ENCODE results near the gene SCYGR2.
"Not testable (repeated sequence)": the region's sequence is repeated elsewhere in the genome, so short reads cannot be mapped to it uniquely, and the experiment has no call there.

Gene SCYGR2, protein sequence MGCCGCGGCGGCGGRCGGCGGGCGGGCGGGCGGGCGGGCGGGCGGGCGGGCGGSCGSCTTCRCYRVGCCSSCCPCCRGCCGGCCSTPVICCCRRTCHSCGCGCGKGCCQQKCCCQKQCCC

DNA sequence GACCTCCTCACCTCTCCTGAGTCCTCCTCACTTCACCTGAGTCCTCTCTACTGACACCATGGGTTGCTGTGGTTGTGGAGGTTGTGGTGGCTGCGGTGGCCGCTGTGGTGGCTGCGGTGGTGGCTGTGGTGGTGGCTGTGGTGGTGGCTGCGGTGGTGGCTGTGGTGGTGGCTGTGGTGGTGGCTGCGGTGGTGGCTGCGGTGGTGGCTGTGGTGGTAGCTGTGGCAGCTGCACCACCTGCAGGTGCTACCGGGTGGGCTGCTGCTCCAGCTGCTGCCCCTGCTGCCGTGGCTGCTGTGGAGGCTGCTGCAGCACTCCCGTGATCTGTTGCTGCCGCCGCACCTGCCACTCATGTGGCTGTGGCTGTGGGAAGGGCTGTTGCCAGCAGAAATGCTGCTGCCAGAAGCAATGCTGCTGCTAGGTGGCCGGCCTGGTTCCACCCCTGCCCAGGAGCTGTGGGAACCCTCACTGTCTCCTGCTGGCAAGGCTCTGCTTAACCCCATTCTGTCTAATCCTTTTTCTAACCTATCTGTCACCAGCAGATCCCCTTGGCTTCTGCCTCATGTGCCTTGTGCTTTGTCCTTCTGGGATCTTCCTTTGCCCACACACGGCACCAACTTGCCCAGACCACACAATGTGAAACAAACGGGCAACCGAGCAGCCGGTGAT is at the start of gene SCYGR2:
Gene SCYGR2, plus strand, starts transcription at position 59 of the 669 bp plus-strand sequence. Its CDS starts 0 bp downstream, at position 59.
- peaks cover 26% of the 10 kb centered on the region for H3K27me3 Mint-ChIP-seq
- H3K4me1 Mint-ChIP-seq, H3K4me3 Mint-ChIP-seq, ATAC-seq, H3K9me3 Mint-ChIP-seq, DNase-seq: not testable (repeated sequence)
- H3K27ac Mint-ChIP-seq, result peak within 1 kb of the TSS in 1 of 2 donors; percentile 42

DNA sequence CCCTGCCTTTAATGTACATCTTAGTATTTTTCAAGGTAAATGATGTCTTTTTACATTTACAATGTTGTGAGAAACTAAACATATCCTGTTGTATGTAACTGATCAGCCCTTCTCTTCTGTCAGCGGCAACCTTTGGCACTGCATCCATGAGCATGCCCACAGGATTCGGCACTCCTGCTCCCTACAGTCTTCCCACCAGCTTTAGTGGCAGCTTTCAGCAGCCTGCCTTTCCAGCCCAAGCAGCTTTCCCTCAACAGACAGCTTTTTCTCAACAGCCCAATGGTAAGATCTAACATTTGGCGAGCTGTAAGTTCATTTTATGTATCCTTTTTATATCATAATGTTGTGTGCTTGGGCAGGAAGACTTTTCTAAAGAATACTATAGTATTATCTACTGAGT is 46.9 kb upstream of the SCYGR2 start:
- Mint-ChIP-seq H3K4me1 (no peaks in the 10 kb centered on the region), H3K27ac (no peak overlapping the region), H3K27me3 (no peaks in the 10 kb centered on the region), H3K9me3 (no peaks in the 10 kb centered on the region), H3K4me3 (no peak overlapping the region)
- DNase-seq (no peak), ATAC-seq (no peak)

GRCh38 chr2:227562581-227562980 is 36.1 kb upstream of the SCYGR2 start:
- Mint-ChIP-seq H3K4me1 (no peaks in the 10 kb centered on the region), H3K9me3 (no peaks in the 10 kb centered on the region), H3K27ac (no peak overlapping the region), H3K4me3 (no peak overlapping the region), H3K27me3 (no peaks in the 10 kb centered on the region)
- DNase-seq (no peak), ATAC-seq (no peak)

DNA sequence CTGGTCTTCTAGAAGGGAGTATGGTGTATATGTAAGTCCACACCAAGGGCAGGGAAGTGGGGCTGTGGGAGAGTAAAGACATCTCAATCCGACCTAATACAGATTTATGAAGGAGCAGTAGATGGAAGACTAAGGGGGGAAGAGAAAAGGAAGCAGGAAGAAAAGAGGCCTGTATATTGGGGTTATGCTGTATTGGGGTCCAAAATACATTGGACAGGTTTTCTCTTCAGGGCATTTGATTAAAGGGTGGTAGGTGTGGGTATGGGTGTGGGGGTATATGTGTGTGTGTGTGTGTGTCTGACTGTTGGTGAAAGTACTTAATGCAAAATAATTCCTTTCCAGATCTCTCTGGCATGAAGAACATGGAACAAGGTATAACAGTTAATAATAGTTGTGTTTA is 33.6 kb upstream of the SCYGR2 start:
- no peaks in the 10 kb centered on the region for H3K27me3 Mint-ChIP-seq
- no peaks in the 10 kb centered on the region for H3K9me3 Mint-ChIP-seq
- DNase-seq (no peak), ATAC-seq (no peak)
- H3K4me1 Mint-ChIP-seq, result no peaks in the 10 kb centered on the region
- H3K27ac Mint-ChIP-seq, result no peak overlapping the region
- no peak overlapping the region for H3K4me3 Mint-ChIP-seq

DNA sequence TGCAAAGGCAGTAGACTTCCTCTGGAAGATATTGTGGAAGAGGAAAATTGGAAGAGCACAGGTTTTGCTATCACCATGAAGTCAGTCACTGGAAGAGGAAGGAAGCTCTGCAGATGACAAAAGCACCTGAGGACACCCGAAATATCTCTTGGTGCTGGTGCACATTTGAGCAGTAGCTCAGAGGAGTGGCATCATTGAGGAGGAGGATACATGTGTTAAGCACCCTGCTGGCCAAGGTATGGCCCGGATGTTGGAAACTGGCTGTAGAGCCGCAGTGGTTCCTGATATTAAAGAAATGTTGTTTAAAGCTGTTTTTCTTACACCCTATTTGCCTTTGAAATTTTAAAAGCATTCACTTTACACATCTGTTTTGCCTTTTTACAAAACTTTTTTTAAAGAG is 32.7 kb upstream of the SCYGR2 start:
- no peak for DNase-seq
- no peak for ATAC-seq
- Mint-ChIP-seq H3K27ac (no peak overlapping the region), H3K4me1 (no peaks in the 10 kb centered on the region), H3K4me3 (no peak overlapping the region), H3K27me3 (no peaks in the 10 kb centered on the region), H3K9me3 (no peaks in the 10 kb centered on the region)

- H3K27ac Mint-ChIP-seq, result no peak overlapping the region
- DNase-seq, result no peak
- no peaks in the 10 kb centered on the region for H3K4me1 Mint-ChIP-seq
- ATAC-seq, result no peak
- H3K4me3 Mint-ChIP-seq, result no peak overlapping the region
- peaks cover 11% of the 10 kb centered on the region for H3K27me3 Mint-ChIP-seq
- no peaks in the 10 kb centered on the region for H3K9me3 Mint-ChIP-seq
Observed at GRCh38 chr2:227568852-227569169, 29.9 kb upstream of the SCYGR2 start.

DNA sequence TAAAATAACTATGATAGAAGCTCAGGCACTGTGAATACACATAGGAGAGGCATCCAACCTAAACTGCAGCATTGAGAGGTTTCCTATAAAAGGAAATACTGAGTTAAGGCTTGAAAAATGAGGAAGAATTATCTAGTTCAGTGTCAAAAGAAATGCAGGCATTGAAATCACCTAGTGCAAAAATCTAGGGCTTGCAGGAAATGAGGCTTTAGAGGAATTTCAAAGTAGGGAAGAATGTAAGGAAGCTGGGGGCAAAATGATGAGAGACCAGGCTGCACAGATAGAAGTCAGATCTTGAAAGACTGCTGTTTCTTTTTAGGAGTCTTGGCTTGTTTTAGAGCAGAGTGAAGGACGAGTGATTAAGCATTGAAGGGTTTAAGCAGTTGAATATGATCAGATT is 28.1 kb upstream of the SCYGR2 start:
- no peak for DNase-seq
- ATAC-seq, result no peak
- Mint-ChIP-seq H3K4me3 (no peak overlapping the region), H3K9me3 (no peaks in the 10 kb centered on the region), H3K4me1 (no peaks in the 10 kb centered on the region), H3K27ac (no peak overlapping the region), H3K27me3 (peaks cover 11% of the 10 kb centered on the region)

GRCh38 chr2:227576110-227576509 is 22.6 kb upstream of the SCYGR2 start:
- no peak overlapping the region for H3K27ac Mint-ChIP-seq
- no peak for DNase-seq
- H3K4me3 Mint-ChIP-seq, result no peak overlapping the region
- ATAC-seq, result no peak
- peaks cover 0 to under 1% of the 10 kb centered on the region in 2 donors for H3K9me3 Mint-ChIP-seq
- H3K4me1 Mint-ChIP-seq, result no peaks in the 10 kb centered on the region
- peaks cover 48% of the 10 kb centered on the region for H3K27me3 Mint-ChIP-seq

GRCh38 chr2:227576812-227577211 is 21.9 kb upstream of the SCYGR2 start:
- DNase-seq (no peak), ATAC-seq (no peak)
- H3K27me3 Mint-ChIP-seq, result peaks cover 51% of the 10 kb centered on the region
- no peak overlapping the region for H3K27ac Mint-ChIP-seq
- H3K4me1 Mint-ChIP-seq, result no peaks in the 10 kb centered on the region
- H3K4me3 Mint-ChIP-seq, result no peak overlapping the region
- peaks cover 0 to 4% of the 10 kb centered on the region in 2 donors for H3K9me3 Mint-ChIP-seq

DNA sequence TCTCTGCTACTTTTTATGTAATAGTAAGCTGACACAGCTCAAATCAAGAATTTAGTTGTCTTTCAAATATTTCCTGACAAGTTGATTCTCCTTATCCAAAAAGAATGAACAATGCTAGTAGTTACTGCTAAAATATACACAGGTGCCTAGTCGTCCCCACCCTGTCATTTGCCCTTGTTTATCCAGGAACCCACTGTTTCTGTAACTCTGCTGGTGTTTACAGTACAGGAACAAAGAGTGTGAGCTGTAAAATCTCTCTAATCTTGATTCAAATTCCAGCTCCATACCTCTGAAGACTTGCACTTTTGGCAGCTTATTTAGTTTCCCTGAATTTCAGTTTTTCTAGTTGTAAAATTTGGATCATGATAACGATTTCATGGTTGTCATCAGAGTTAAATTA is 21.1 kb upstream of the SCYGR2 start:
- DNase-seq, result no peak
- H3K27ac Mint-ChIP-seq, result no peak overlapping the region
- H3K4me1 Mint-ChIP-seq, result no peaks in the 10 kb centered on the region
- peaks cover 7 to 11% of the 10 kb centered on the region in 2 donors for H3K9me3 Mint-ChIP-seq
- ATAC-seq, result no peak
- H3K4me3 Mint-ChIP-seq, result no peak overlapping the region
- H3K27me3 Mint-ChIP-seq, result peaks cover 59% of the 10 kb centered on the region

GRCh38 chr2:227578642-227579041 is 20.1 kb upstream of the SCYGR2 start:
- Mint-ChIP-seq H3K27me3 (peaks cover 54% of the 10 kb centered on the region), H3K4me1 (no peaks in the 10 kb centered on the region), H3K4me3 (no peak overlapping the region), H3K9me3 (peaks cover 13 to 16% of the 10 kb centered on the region in 2 donors), H3K27ac (no peak overlapping the region)
- ATAC-seq (no peak), DNase-seq (no peak)

DNA sequence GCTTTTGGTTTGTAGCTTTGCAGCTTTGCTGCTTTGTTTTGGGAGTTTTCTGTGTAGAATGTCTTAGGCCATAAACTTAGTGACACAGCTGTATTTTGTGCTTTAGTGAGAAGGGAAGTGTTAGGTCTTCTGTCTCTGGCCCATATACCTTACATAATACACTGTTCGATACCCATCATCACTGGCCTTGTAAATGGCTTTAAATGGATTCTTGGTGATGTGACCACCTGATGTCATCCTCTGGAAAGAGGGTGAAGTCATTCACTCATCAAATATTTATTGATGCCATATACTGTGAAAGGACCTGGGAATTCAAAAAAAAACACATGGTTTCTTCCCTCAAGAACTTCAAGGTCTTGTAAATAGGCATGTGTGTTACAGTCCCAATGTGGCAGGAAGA is 18.9 kb upstream of the SCYGR2 start:
- no peak for DNase-seq
- no peak overlapping the region for H3K27ac Mint-ChIP-seq
- peaks cover 13 to 16% of the 10 kb centered on the region in 2 donors for H3K9me3 Mint-ChIP-seq
- no peak for ATAC-seq
- no peaks in the 10 kb centered on the region for H3K4me1 Mint-ChIP-seq
- H3K27me3 Mint-ChIP-seq, result peaks cover 53% of the 10 kb centered on the region
- no peak overlapping the region for H3K4me3 Mint-ChIP-seq

DNA sequence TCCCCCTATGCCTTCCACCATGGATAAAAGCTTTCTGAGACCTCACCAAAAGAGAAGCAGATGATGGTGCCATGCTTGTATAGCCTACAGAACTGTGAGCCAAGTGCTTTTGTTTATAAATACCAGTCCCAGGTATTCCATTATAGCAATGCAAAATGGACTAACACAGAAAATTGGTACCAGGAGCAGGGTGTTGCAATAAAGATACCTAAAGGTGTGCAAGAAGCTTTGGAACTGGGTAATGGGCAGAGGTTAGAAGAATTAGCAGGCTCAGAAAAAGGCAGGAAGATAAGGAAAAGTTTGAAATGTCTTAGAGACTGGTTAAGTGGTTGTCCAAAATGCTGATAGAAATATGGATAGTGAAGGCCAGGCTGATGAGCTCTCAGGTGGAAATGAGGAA is 16.3 kb upstream of the SCYGR2 start:
- no peak for DNase-seq
- ATAC-seq, result no peak
- H3K4me3 Mint-ChIP-seq, result no peak overlapping the region
- no peak overlapping the region for H3K27ac Mint-ChIP-seq
- peaks cover 13 to 16% of the 10 kb centered on the region in 2 donors for H3K9me3 Mint-ChIP-seq
- peaks cover 54% of the 10 kb centered on the region for H3K27me3 Mint-ChIP-seq
- H3K4me1 Mint-ChIP-seq, result no peaks in the 10 kb centered on the region

DNA sequence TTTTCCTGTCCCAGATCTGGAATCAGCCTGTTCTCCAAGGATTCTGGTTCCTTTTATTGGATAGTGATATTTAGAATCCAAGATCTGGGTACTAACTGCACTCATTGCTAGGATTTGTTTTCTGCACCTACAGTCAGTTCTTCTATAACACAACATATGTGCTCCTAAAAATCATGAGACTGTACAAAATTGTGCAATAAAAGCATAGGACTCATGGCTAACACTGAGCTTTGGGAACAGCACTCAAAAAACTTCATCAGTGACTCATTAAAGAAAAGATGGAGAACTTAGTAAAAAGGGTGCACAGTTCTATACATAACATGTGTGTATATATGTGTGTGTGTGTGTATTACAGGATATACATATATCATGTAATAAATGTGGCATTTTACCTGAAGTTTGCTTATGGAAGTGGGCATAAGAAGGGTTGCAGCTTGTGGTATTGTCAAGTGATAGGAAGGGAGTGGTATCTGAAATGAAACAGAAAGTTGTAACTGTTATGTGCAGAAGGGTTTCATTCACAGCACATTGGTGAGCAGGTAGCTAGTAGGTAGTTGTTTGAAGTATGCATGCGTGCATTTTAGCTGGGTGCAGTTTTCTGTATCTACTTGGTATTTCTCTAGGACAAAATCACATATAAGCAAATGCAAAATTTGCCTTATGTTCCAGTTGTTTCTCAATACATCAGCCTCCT is 5.9 kb upstream of the SCYGR2 start:
- peaks cover 48% of the 10 kb centered on the region for H3K27me3 Mint-ChIP-seq
- peaks cover 6% of the 10 kb centered on the region for H3K4me1 Mint-ChIP-seq
- no peak overlapping the region for H3K27ac Mint-ChIP-seq
- no peaks in the 10 kb centered on the region for H3K9me3 Mint-ChIP-seq
- DNase-seq, result no peak
- no peak overlapping the region for H3K4me3 Mint-ChIP-seq
- ATAC-seq, result peak; percentile 45

DNA sequence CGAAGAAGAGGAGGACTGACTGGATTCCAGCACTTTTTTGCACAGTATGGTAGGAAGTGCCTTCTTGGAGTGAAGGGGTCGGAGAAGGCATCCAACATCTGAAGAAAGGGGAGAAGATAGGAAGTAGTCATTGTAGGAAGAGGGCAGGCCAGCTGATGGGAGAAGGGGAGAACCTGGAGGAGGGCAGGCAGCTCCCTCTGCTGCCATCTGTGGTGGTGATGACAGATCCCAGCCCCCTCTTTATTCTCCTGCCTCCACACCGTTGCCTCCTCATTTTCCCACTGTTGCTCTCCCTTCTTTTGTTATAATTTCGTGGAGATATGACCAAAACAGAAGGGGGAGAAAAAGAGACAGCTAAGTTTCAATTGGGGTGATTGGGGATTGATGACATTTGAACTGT is 2.9 kb upstream of the SCYGR2 start:
- ATAC-seq (no peak), DNase-seq (no peak)
- Mint-ChIP-seq H3K4me1 (peaks cover 6% of the 10 kb centered on the region), H3K4me3 (no peak overlapping the region), H3K27me3 (peaks cover 28% of the 10 kb centered on the region), H3K27ac (no peak overlapping the region), H3K9me3 (no peaks in the 10 kb centered on the region)

DNA sequence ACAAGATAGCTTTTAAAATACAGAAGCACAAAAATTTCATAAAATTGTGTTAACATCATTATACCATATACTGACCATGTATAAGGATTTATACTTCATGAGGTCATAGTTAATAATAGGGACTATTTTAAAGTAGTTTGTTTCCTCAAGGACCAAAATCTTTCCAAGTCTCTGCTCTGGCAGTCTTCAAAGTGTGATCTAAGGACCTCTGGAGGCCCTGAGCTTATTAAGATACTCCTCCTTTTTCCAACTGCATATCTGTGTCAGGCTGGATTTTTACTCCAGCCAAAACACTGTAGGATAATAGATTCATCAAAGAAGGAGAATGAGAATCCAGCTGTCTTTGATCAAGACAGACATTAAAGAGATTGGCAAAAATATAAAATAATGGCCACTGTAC is 1.7 kb upstream of the SCYGR2 start:
- Mint-ChIP-seq H3K27me3 (peaks cover 28% of the 10 kb centered on the region), H3K27ac (no peak overlapping the region), H3K9me3 (no peaks in the 10 kb centered on the region), H3K4me1 (peaks cover 6% of the 10 kb centered on the region), H3K4me3 (no peak overlapping the region)
- no peak for ATAC-seq
- no peak for DNase-seq
